Measurements from ENCODE around the gene TRIM33. TPM values are rescaled to one million over a fixed set of nuclear protein-coding genes. Genes with fewer than 3 reads are reported as not detected.

TRIM33 gene
- polyA plus RNA-seq, 1 of the 3 experiments (the other 2 are of a cell fraction), result 6.3 TPM

- POLR2A ChIA-PET, result no interaction called here
- H3K36me3 ChIP-seq (replicated peaks in 1 of 2; ENCODE audit: control insufficient read depth in 1 of 2, insufficient read depth in 2 of 2, low read length in 1 of 2), result no peaks in the 10 kb centered on the region
- no peak overlapping the region for H3K4me2 ChIP-seq
- H3K27me3 ChIP-seq (ENCODE audit: insufficient read depth), result no peaks in the 10 kb centered on the region
- no peak overlapping the region for H3K9ac ChIP-seq
- TF ChIP-seq TCF12 (IDR thresholded peaks at IDR 0.05) (no peak), ELF1 (IDR thresholded peaks at IDR 0.05) (no peak), RXRA (IDR thresholded peaks at IDR 0.05; ENCODE audit: borderline replicate concordance, low read depth) (no peak), IRF3 (IDR thresholded peaks at IDR 0.05; ENCODE audit: low read depth, low read length) (no peak), MEF2A (IDR thresholded peaks at IDR 0.05; ENCODE audit: borderline replicate concordance, low read depth) (no peak), NRF1 (IDR thresholded peaks at IDR 0.05; ENCODE audit: low read depth, low read length) (no peak), GABPA (IDR thresholded peaks at IDR 0.05; ENCODE audit: low read depth) (no peak), MAX (IDR thresholded peaks at IDR 0.05; ENCODE audit: low read depth) (no peak), PBX3 (IDR thresholded peaks at IDR 0.05) (no peak), NFIC (IDR thresholded peaks at IDR 0.05; ENCODE audit: borderline replicate concordance) (no peak), YY1 (IDR thresholded peaks at IDR 0.05; ENCODE audit: low read depth) (no peak)
- H4K20me1 ChIP-seq (ENCODE audit: insufficient read depth), result no peaks in the 10 kb centered on the region
- H3K9me3 ChIP-seq, result no peaks in the 10 kb centered on the region
- H2AFZ ChIP-seq (ENCODE audit: low read depth), result no peak overlapping the region
- 86% methylated on average over 2 of the region's 2 CpGs for WGBS (ENCODE audit: low lambda C conversion rate)
- no peak overlapping the region for H3K27ac ChIP-seq (ENCODE audit: low read depth in 2 of 2, low read length in 1 of 2)
- no peaks in the 10 kb centered on the region for H3F3A ChIP-seq (replicated peaks; ENCODE audit: insufficient read depth)
- no peaks in the 10 kb centered on the region for H3K4me1 ChIP-seq (ENCODE audit: control insufficient read depth in 1 of 2, insufficient read depth in 2 of 2, low read depth in 1 of 2, low read length in 1 of 2)
- H3K4me3 ChIP-seq (ENCODE audit: low read depth in 2 of 2, low read length in 1 of 2), result no peak overlapping the region
- H3K9me2 ChIP-seq, result no peaks in the 10 kb centered on the region
- DNase-seq, result no peak
- CTCF ChIA-PET, result interaction anchor here (1.0 kb wide), 1 partner anchor 203 kb away, joined by 4 read pairs; no protein-coding TSS in a partner anchor
- H3K79me2 ChIP-seq (ENCODE audit: insufficient read depth), result no peaks in the 10 kb centered on the region
These were observed 39.3 kb upstream of the TRIM33 start for GRCh38 chr1:114550336-114550735.

GRCh38 chr1:114549137-114549536, 38.1 kb upstream of the TRIM33 start:
- no peak overlapping the region for H3K4me2 ChIP-seq
- TF ChIP-seq USF2 (IDR thresholded peaks at IDR 0.05; ENCODE audit: borderline replicate concordance, low read depth, low read length) (no peak), MXI1 (IDR thresholded peaks at IDR 0.05; ENCODE audit: low read depth, low read length) (no peak), TCF12 (IDR thresholded peaks at IDR 0.05) (no peak), RFX5 (IDR thresholded peaks at IDR 0.05; ENCODE audit: low read length) (no peak), USF1 (IDR thresholded peaks at IDR 0.05; ENCODE audit: borderline replicate concordance, low read depth) (no peak), FOSL2 (IDR thresholded peaks at IDR 0.05; ENCODE audit: borderline replicate concordance, low read depth) (no peak)
- H3K9me3 ChIP-seq, result no peaks in the 10 kb centered on the region
- WGBS (ENCODE audit: low lambda C conversion rate), result 35% methylated on average over 4 of the region's 4 CpGs
- no peak for DNase-seq
- no peak overlapping the region for H3K4me3 ChIP-seq (ENCODE audit: low read depth in 2 of 2, low read length in 1 of 2)
- H4K20me1 ChIP-seq (ENCODE audit: insufficient read depth), result no peaks in the 10 kb centered on the region
- H3F3A ChIP-seq (replicated peaks; ENCODE audit: insufficient read depth), result no peaks in the 10 kb centered on the region
- H3K4me1 ChIP-seq (ENCODE audit: control insufficient read depth in 1 of 2, insufficient read depth in 2 of 2, low read depth in 1 of 2, low read length in 1 of 2), result no peaks in the 10 kb centered on the region
- ChIA-PET CTCF (no interaction called here), POLR2A (no interaction called here)
- H3K9me2 ChIP-seq, result no peaks in the 10 kb centered on the region
- no peak overlapping the region for H3K27ac ChIP-seq (ENCODE audit: low read depth in 2 of 2, low read length in 1 of 2)
- H3K36me3 ChIP-seq (replicated peaks in 1 of 2; ENCODE audit: control insufficient read depth in 1 of 2, insufficient read depth in 2 of 2, low read length in 1 of 2), result no peaks in the 10 kb centered on the region
- H2AFZ ChIP-seq (ENCODE audit: low read depth), result no peak overlapping the region
- H3K27me3 ChIP-seq (ENCODE audit: insufficient read depth), result no peaks in the 10 kb centered on the region
- no peaks in the 10 kb centered on the region for H3K79me2 ChIP-seq (ENCODE audit: insufficient read depth)
- H3K9ac ChIP-seq, result no peak overlapping the region
